T-helper 2 cell (primary cell): Measurements from ENCODE around the gene GOLPH3L.
"Not testable (repeated sequence)": the region's sequence is repeated elsewhere in the genome, so short reads cannot be mapped to it uniquely, and the experiment has no call there.

Experiments
- DNase-seq, 5 experiments: peaks; one replicate each; pipeline versions ENCODE4 v3.0.0 to v3.0.0-alpha.2; 2012 to 2022

GOLPH3L gene

GRCh38 chr1:150615346-150616201 is 81.4 kb downstream of the GOLPH3L start:
- peak in 2 of 5 experiments; percentile 61 to 63 for DNase-seq

GRCh38 chr1:150613061-150613920 is 83.7 kb downstream of the GOLPH3L start:
- DNase-seq, result peak in 4 of 5 experiments; percentile 24 to 82 (median 47)

- DNase-seq, result no peak
These were observed 85.0 kb downstream of the GOLPH3L start for GRCh38 chr1:150612014-150612345.

DNA sequence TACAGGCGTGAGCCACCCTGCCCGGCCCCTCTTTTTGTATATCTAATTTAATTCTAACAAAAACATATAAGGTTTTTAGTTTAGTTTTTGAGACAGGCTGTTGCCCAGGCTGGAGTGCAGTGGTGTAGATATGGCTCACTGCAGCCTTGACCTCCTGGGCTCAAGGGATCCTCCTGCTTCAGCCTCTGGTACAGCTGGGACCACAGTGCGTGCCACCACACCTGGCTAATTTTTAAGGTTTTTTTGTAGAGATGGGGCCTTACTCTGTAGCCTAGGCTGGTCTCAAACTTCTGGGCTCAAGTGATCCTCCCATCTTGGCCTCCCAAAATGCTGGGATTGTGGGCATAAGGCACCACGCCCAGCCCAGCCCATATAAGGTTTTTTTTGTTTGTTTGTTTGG is 86.4 kb downstream of the GOLPH3L start:
- DNase-seq, result no peak

- no peak for DNase-seq
These were observed 87.2 kb downstream of the GOLPH3L start for GRCh38 chr1:150609732-150610131.

GRCh38 chr1:150606463-150607142 is 90.4 kb downstream of the GOLPH3L start:
- no peak for DNase-seq

- not testable (repeated sequence) for DNase-seq
These were observed 91.6 kb downstream of the GOLPH3L start for GRCh38 chr1:150605451-150605731.

- no peak for DNase-seq
These were observed 92.7 kb downstream of the GOLPH3L start for GRCh38 chr1:150604226-150604588.

- DNase-seq, result no peak
These were observed 93.2 kb downstream of the GOLPH3L start for GRCh38 chr1:150603711-150604110.

DNA sequence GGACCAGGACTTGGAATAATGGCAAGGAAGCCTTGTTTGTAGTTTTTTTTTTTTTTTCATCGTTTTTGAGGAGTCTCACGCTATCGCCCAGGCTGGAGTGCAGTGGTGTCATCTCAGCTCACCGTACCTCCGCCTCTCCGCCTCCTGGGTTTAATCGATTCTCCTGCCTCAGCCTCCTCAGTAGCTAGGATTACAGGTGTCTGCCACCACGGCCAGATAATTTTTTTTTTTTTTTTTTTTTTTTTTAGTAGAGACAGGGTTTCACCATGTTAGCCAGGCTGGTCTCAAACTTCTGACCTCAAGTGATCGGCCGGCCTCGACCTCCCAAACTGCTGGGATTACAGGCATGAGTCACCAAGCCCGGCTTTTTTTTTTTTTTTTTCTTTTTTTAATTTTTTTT is 94.6 kb downstream of the GOLPH3L start:
- not testable (repeated sequence) for DNase-seq

GRCh38 chr1:150601540-150601939 is 95.4 kb downstream of the GOLPH3L start:
- DNase-seq, result no peak

- not testable (repeated sequence) for DNase-seq
These were observed 98.6 kb downstream of the GOLPH3L start for GRCh38 chr1:150598346-150598745.

DNA sequence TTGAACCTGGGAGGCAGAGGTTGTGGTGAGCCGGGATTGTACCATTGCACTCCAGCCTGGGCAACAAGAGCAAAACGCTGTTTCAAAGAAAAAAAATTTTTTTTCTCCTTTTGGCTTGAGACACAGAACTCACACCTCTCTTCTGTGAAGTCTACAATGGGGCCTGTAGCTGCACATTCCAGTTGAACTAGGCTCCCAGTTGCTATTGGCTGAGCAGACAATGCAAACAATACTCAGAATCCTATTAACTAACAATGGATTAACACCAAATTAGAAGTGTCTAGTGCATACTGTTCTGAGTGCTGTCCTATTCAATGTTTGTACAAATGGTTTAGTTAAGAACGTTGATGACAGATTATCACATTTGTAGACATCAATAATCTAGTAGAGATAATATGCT is 100.0 kb downstream of the GOLPH3L start:
- no peak for DNase-seq
